GM11168 (cell line): Measurements from ENCODE around the gene CD8B.
"Not testable (repeated sequence)": the region's sequence is repeated elsewhere in the genome, so short reads cannot be mapped to it uniquely, and the experiment has no call there.

ENCODE experiments used
- in situ Hi-C: fragments of 300-500 bp; cut with MboI; formaldehyde crosslinking; loops from one replicate; pipeline ENCODE4 v1.12.0; 2022; ENCODE audit warnings: low sequenced_read_pairs; ENCODE audit not compliant: unreplicated experiment

Gene CD8B

DNA sequence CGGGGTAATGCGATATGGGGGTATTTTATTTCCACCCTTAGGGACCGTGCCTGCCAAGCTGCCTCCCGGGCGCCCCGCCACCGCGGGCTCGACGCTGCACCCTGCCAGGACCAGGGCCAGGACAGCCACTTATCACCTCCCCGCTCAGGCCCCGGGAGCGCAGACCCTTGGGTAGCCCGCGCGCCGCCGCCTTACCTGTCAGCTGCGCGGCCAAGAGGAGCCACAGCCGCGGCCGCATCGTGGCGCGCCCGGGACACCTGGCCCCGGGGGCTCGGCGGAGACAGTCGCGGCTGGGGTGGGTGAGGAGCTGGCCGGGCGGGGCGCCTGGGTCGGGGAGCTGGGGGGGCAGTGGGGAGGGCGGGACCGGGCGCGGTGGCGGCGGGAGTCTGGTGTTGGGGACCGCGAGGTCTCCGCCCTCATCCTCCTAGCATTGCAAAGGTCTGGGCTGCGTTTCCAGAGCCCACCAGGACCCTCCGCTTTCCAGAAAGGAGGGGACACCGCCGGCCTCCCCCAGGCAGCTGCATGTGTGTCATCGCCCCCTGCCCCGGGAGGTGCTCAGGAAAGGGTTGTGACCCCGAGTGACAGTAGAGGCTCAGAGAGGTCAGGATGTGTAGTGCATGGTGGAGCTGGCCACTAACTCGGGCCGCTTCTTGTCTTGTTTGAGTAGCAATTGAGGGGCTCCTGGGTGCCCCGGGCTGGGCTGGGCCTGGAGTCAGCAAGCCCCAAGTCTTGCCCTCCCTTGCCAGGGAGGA, at the start of gene CD8B:
CD8B (minus strand) TSS at position 259 of the 752 bp plus-strand sequence; CDS start at position 238, 21 bp downstream.
- in situ Hi-C loops: not testable (repeated sequence)

DNA sequence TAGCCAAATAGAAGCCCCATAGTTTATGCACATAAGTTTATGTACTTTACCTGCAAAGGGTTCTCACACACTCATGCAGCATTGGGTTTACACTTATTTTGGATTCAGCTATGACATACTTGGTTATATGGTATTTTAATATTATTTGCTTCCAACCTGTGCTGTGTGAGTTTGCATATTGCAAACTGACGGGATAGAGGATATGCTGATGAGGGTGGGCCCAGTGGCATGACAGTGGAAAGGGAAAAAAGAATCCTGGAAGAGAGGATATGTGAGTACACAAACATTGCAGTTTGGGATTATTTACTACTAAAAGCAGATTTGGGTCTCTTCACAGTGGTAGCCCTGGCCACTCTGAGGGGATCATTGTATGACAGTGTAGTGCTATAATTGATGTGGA, 44.2 kb upstream of the CD8B start:
- in situ Hi-C loops: not testable (repeated sequence)

DNA sequence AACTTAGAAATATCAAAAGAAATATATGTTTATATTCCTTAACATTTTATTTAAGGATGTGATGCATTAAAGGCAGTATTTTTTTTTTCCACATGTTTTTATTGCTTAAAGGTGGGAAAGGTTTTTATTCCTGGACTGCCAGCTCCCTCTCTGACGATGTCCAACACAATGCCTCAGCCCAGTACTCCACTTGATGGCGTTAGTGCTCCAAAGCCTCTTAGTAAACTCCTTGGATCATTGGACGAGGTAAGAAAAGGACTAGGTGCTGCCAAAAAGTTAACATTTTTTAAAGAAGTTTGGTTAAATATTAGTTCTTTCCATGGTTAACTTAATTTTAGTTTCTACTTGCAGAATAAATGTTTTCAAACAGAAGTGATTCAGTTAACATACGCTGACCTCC, 39.0 kb upstream of the CD8B start:
- in situ Hi-C loops: loop anchor here (5.0 kb wide), 1 partner anchor 1092 kb away; no protein-coding TSS in a partner anchor

DNA sequence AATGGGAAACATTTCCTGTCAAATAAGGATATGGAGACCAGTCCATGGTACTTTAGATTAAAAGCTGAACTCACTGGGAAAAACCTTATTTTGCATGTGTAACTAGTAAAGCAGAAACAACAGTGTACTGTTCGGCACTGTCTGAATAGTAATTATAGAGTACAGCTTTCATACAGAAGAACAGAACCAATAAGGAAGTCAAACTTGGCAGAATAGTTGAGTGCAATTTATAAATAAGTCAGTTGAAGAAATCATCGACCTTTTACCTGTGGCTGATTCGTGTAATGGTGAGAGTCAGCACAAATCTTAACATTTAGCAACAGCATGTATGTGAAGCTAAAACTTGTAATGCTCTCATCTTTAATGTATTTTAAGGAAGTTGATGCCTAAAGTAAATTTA, 24.3 kb upstream of the CD8B start:
- in situ Hi-C loops: not testable (repeated sequence)

DNA sequence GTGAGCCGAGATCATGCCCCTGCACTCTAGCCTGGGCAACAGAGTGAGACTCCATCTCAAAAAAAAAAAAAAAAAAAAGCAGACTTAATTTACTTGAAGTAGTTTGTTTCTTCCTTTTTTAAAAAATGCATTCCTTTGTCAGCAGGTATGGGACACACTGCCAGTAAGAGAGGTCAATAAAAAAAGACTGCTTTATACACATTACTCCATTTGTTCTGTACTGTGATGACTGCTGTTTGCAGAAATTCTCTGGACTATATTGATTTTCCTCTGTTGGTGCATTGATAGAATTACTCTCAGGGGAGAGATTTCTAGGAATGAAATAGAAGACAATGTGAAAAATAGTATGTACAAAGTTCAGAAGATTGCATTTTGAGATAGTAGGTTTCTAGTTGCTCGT, 21.2 kb upstream of the CD8B start:
- in situ Hi-C loops: not testable (repeated sequence)

GRCh38 chr2:86882118-86882665, 20.5 kb upstream of the CD8B start:
- in situ Hi-C loops: not testable (repeated sequence)

- in situ Hi-C loops: not testable (repeated sequence)
These were observed 17.3 kb upstream of the CD8B start for GRCh38 chr2:86878986-86879385.

GRCh38 chr2:86870941-86871340, 9.3 kb upstream of the CD8B start:
- in situ Hi-C loops: not testable (repeated sequence)

DNA sequence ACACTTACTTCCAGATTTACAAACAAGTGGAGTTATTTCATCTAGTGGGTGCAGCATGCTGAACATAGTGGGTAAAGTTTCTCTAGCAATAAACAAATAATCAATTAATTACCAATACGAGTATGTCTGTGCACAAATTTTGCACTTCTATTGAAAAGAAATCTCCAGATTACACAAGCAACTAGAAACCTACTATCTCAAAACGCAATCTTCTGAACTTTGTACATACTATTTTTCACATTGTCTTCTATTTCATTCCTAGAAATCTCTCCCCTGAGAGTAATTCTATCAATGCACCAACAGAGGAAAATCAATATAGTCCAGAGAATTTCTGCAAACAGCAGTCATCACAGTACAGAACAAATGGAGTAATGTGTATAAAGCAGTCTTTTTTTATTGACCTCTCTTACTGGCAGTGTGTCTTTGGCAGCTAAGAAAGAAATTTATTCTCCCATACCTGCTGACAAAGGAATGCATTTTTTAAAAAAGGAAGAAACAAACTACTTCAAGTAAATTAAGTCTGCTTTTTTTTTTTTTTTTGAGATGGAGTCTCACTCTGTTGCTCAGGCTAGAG, 7.3 kb upstream of the CD8B start:
- in situ Hi-C loops: not testable (repeated sequence)

GRCh38 chr2:86862380-86862703, 656 bp upstream of the CD8B start:
- in situ Hi-C loops: not testable (repeated sequence)

DNA sequence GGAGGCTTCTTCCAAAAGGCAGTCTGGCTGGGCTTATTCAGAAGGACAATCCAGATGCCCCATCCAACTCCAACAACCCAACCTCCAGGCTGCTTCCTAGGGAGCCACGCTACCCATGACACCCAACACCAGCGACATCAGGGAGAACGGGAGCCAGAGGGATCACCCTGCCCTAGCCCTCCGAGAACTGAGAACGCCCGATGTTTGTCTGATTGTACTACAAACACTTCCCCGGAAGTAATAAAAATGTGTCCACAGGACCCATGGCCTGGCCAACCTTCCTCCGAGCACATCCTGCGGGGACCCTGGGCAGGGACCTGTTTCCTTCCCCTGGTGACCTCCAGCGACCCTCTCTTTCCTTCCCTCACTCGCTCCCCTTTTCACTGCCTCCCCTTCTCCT, 511 bp downstream of the CD8B start:
- in situ Hi-C loops: not testable (repeated sequence)

- in situ Hi-C loops: not testable (repeated sequence)
These were observed 1.1 kb downstream of the CD8B start for GRCh38 chr2:86860573-86860972.

DNA sequence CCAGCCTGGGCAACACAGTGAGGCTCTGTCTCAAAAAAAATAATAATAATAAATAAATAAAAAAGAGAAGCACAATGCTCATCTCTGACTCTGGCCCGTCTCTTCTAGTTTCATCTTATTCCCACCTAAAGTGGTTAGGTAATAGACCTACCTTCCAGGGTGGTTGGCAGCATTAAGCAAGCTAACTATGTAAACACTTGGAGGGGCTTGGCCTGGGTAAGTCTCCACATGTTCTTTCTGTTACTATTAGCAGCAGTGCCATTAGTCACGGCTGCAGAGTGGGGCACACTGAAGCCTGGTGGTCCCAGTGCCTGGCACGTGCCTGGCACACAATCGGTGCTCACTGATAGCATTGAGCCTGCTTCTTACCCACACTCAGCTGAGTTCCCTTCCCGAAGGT, 4.0 kb downstream of the CD8B start:
- in situ Hi-C loops: not testable (repeated sequence)

GRCh38 chr2:86856498-86856897, 5.2 kb downstream of the CD8B start:
- in situ Hi-C loops: not testable (repeated sequence)

DNA sequence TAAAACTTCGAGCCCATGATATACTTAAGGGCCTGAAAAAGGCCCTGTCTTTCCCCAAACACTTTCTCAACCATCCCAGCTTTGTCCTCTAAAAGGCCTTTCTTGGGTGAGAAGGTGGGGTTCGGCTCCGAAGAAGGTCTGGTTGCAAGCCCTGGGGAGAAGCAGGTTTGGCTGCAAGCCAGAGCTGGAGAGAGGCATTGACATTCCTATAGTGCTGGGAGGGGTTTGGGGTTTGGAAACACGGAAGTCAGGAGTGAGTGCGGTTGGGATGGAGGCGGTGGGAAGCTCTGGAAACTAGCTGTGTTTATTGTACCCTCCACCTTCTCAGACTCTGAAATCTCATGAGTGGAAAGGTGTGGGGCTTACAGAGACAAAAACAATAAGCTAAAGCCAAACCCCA, 5.7 kb downstream of the CD8B start:
- in situ Hi-C loops: not testable (repeated sequence)

GRCh38 chr2:86851581-86851980, 10.1 kb downstream of the CD8B start:
- in situ Hi-C loops: not testable (repeated sequence)

DNA sequence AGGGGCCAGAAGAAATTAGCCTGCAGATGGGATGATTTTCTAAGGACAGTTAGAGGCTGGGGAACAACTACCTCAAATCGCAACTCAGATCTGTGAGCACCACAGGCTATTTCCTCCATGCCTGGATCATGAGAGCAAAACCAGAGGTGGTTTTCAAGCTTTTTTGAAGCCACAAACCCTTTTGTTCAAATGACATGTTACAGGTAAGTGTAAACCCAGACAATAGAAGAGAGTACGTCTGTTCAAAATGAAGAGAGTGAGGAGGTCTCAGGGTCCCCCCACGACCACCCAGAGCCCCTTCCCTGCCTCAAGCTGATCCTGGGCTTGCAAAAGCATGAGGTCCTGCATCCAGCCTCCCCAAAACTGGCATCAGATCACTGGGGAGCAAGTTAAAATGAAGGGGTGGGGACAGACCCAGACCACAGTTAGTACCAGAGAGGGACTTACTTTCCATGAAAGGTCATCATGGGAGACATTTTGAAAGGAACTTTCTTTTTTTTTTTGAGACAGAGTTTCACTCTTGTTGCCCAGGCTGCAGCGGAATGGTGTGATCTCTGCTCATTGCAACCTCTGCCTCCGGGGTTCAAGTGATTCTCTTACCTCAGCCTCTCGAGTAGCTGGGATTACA, 19.0 kb downstream of the CD8B start:
- in situ Hi-C loops: not testable (repeated sequence)

DNA sequence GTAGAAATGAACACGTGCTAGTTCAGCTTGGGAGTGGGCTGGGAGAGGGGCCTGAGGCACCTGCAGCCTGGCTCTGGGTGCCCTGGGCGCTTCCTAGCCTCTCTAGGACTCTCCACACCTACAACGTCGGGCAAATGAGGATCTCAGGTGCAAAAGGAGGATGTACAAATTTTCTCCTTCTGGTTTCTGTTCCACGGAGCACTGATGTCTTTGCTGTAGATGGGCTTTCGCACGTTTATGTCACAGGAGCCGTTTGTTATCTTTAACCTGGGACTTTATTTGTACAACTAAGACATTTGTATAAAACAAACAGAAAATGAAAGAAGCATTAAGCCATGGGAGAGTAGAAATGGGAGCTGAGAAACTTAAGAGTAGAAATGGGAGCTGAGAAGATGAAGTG, 20.4 kb downstream of the CD8B start:
- in situ Hi-C loops: not testable (repeated sequence)

DNA sequence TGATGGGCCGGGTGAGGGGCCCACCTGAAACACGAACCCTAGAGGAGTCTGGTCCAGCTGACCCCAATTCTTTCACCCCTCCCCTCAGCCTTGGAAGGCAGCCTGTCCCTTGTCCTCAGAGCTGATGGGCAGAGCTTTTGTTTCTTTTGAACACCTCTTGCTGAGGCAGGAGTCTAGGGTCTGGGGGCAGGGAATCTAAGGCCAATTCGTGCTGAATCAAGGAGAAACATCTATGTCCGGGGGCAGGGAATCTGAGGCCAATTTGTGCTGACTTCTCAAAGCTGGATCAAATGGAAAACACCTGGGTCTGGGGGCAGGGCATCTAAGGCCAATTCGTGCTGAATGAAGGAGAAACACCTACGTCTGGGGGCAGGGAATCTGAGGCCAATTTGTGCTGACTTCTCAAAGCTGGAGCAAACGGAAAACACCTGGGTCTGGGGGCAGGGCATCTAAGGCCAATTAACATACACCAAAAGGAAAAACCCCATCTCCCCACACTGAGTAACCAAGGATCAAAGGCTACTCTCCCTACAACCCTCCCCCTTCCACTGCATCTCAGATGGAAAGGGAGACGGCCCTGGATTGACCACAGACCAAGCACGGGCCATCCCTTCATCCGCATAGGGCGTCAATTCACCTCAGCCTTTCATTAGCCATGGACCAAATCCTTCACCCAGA, 21.7 kb downstream of the CD8B start:
- in situ Hi-C loops: not testable (repeated sequence)

- in situ Hi-C loops: not testable (repeated sequence)
These were observed 22.2 kb downstream of the CD8B start for GRCh38 chr2:86839455-86839854.

DNA sequence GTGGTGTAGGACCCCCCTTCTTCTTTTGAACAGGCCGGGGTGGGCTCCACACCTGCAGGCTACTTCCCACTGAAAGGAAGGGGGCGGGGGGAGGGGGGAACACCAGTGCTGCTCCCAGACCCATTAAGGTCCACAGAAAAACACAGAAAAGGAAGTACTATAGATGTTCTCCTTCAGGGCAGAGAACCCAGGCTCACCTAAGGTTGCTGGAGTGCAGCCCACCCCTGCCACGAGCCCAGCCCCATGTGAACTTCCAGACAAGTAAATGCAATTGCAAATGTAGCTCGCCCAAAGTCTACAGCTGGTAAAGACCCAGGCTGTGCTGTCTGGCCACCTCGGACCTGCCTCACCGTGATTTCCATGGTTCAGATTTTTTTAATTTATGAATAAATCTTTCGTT, 24.0 kb downstream of the CD8B start:
- in situ Hi-C loops: not testable (repeated sequence)
